Caco-2 (cell line): ENCODE measurements around the gene FZD4. TPM values are rescaled to one million over a fixed set of nuclear protein-coding genes. Genes with fewer than 3 reads are reported as not detected.

Source experiments
- BruUV-seq: library from RNA; stranded (reverse); fragments of 400-500 nt; replicated peaks from 2 replicates; lab custom pipeline; 2021; lab: Mats Ljungman, UMichigan
- CTCF ChIA-PET: fragments of 300-600 bp; sonication (Branson Sonifier 250); formaldehyde crosslinking; loops from one replicate; lab custom pipeline; 2022; ENCODE audit warnings: antibody characterized with exemption; lab: Charles Lee
- POLR2A ChIA-PET: fragments of 300-600 bp; sonication (Branson Sonifier 250); formaldehyde crosslinking; loops from one replicate; lab custom pipeline; 2022; ENCODE audit warnings: antibody characterized with exemption; lab: Charles Lee
- DNase-seq, 2 experiments: peaks; one replicate each; pipeline versions ENCODE4 v3.0.0 to v3.0.0-alpha.2; 2020 to 2022
- H3K27me3 ChIP-seq: replicated peaks from 2 replicates; pipeline ENCODE4 v1.6.0; 2011; ENCODE audit warnings: low read length; ENCODE audit not compliant: control insufficient read depth, insufficient read depth
- H3K36me3 ChIP-seq: 2 replicates; pipeline ENCODE4 v1.5.1; 2011; ENCODE audit warnings: low read length; ENCODE audit not compliant: control insufficient read depth, insufficient read depth
- H3K4me1 ChIP-seq: fragments of 250-450 bp; sonication (Bioruptor Pico); 2 replicates; pipeline ENCODE4 v1.5.1; 2020; ENCODE audit warnings: mild to moderate bottlenecking
- H3K4me3 ChIP-seq: 2 replicates; pipeline ENCODE4 v1.5.1; 2011; ENCODE audit warnings: low read depth, mild to moderate bottlenecking, control low read depth, low read length
- H3K9me3 ChIP-seq: fragments of 250-450 bp; sonication (Bioruptor Pico); 2 replicates; pipeline ENCODE4 v1.5.1; 2020; ENCODE audit warnings: mild to moderate bottlenecking, moderate library complexity
- H3K27ac Mint-ChIP-seq: one replicate; pipeline ENCODE4 v1.8.0; 2022; ENCODE audit warnings: mixed read lengths; ENCODE audit not compliant: unreplicated experiment
- H3K27me3 Mint-ChIP-seq: one replicate; pipeline ENCODE4 v1.8.0; 2022; ENCODE audit warnings: mixed read lengths; ENCODE audit not compliant: insufficient read depth, unreplicated experiment
- H3K36me3 Mint-ChIP-seq: one replicate; pipeline ENCODE4 v1.8.0; 2022; ENCODE audit warnings: mild to moderate bottlenecking, mixed read lengths; ENCODE audit not compliant: insufficient read depth, unreplicated experiment
- H3K4me1 Mint-ChIP-seq: one replicate; pipeline ENCODE4 v1.8.0; 2022; ENCODE audit warnings: low read depth, mixed read lengths; ENCODE audit not compliant: unreplicated experiment
- H3K4me3 Mint-ChIP-seq: one replicate; pipeline ENCODE4 v1.8.0; 2022; ENCODE audit warnings: mild to moderate bottlenecking, moderate library complexity, mixed read lengths; ENCODE audit not compliant: unreplicated experiment
- H3K9me3 Mint-ChIP-seq: one replicate; pipeline ENCODE4 v1.8.0; 2022; ENCODE audit warnings: mixed read lengths; ENCODE audit not compliant: unreplicated experiment
- CTCF ChIP-seq, 2 experiments: fragments of 200-600 bp in 1 of 2; IDR thresholded peaks; 1 replicate in 1 of 2; 2 replicates in 1 of 2; pipeline versions ENCODE4 v1.5.1 to v1.8.0; 2011 to 2022; ENCODE audit warnings: antibody characterized with exemption in 1 of 2, control low read depth in 1 of 2, inconsistent platforms in 1 of 2, low read depth in 1 of 2, low read length in 1 of 2, mild to moderate bottlenecking in 1 of 2, moderate library complexity in 1 of 2; ENCODE audit not compliant: insufficient read depth in 1 of 2, severe bottlenecking in 1 of 2, unreplicated experiment in 1 of 2
- intact Hi-C: fragments of 100-400 bp; cut with micrococcal nuclease; formaldehyde crosslinking; loops from one replicate; pipeline ENCODE4 v1.10.0; 2022; ENCODE audit not compliant: unreplicated experiment
- total RNA-seq: library from RNA; stranded (reverse); gene quantifications from 2 replicates; pipeline ENCODE4 v1.2.3, GENCODE V29; 2022

The FZD4 gene
- total RNA-seq, 1 experiment from 2014 or later: 78.4 TPM

- Histone ChIP-seq H3K4me1 (peaks cover 32% of the 10 kb centered on the region), H3K36me3 (no peaks in the 10 kb centered on the region), H3K27me3 (no peaks in the 10 kb centered on the region), H3K4me3 (no peak overlapping the region), H3K9me3 (no peaks in the 10 kb centered on the region)
- H3K27me3 Mint-ChIP-seq: no peaks in the 10 kb centered on the region
- DNase-seq: peak; percentile 60 to 77
- H3K4me1 Mint-ChIP-seq: peaks cover 30% of the 10 kb centered on the region
- no peak overlapping the region for H3K27ac Mint-ChIP-seq
- no TSS peak for BruUV-seq
- TF ChIP-seq CTCF (IDR thresholded peaks at IDR 0.05; ENCODE audit: insufficient read depth in 1 of 2, low read depth in 1 of 2, low read length in 1 of 2, severe bottlenecking in 1 of 2, unreplicated experiment in 1 of 2): peak; percentile 91 to 95
- no peak overlapping the region for H3K4me3 Mint-ChIP-seq
- CTCF ChIA-PET: interaction anchor here (3.3 kb wide), 1 partner anchor 49 kb away, joined by 13 read pairs; no protein-coding TSS in a partner anchor
- no peaks in the 10 kb centered on the region for H3K36me3 Mint-ChIP-seq
- POLR2A ChIA-PET: no interaction called here
- intact Hi-C loops: loop anchor here (1.0 to 5.0 kb wide), 7 partner anchors 25 to 559 kb away; no protein-coding TSS in a partner anchor
- no peaks in the 10 kb centered on the region for H3K9me3 Mint-ChIP-seq
These were observed 35.5 kb downstream of the FZD4 start for GRCh38 chr11:86919557-86920210.

- H3K27me3 ChIP-seq: no peaks in the 10 kb centered on the region
- no peaks in the 10 kb centered on the region for H3K36me3 Mint-ChIP-seq
- H3K36me3 ChIP-seq: no peaks in the 10 kb centered on the region
- H3K27me3 Mint-ChIP-seq: no peaks in the 10 kb centered on the region
- no peak for DNase-seq
- no peaks in the 10 kb centered on the region for H3K9me3 ChIP-seq
- ChIA-PET POLR2A (no interaction called here), CTCF (interaction anchor here (1.8 to 3.3 kb wide), 2 partner anchors 48 to 559 kb away, joined by 4 to 13 read pairs; no protein-coding TSS in a partner anchor)
- H3K4me1 ChIP-seq: peaks cover 26% of the 10 kb centered on the region
- H3K4me3 ChIP-seq: no peak overlapping the region
- peaks cover 24% of the 10 kb centered on the region for H3K4me1 Mint-ChIP-seq
- TF ChIP-seq CTCF (IDR thresholded peaks at IDR 0.05; ENCODE audit: insufficient read depth in 1 of 2, low read depth in 1 of 2, low read length in 1 of 2, severe bottlenecking in 1 of 2, unreplicated experiment in 1 of 2): no peak
- peaks cover 3% of the 10 kb centered on the region for H3K9me3 Mint-ChIP-seq
- no peak overlapping the region for H3K27ac Mint-ChIP-seq
- no TSS peak for BruUV-seq
- intact Hi-C loops: loop anchor here (1.0 to 2.0 kb wide), 6 partner anchors 25 to 558 kb away; no protein-coding TSS in a partner anchor
- no peak overlapping the region for H3K4me3 Mint-ChIP-seq
These were observed 36.2 kb downstream of the FZD4 start for GRCh38 chr11:86918973-86919372.

GRCh38 chr11:86918496-86918895 is 36.7 kb downstream of the FZD4 start:
- no peaks in the 10 kb centered on the region for H3K9me3 ChIP-seq
- H3K27ac Mint-ChIP-seq: no peak overlapping the region
- no peak overlapping the region for H3K4me3 ChIP-seq
- intact Hi-C loops: loop anchor here (2.0 kb wide), 1 partner anchor 558 kb away; no protein-coding TSS in a partner anchor
- H3K4me1 Mint-ChIP-seq: peaks cover 20% of the 10 kb centered on the region
- DNase-seq: no peak
- no peak for TF ChIP-seq CTCF (IDR thresholded peaks at IDR 0.05; ENCODE audit: insufficient read depth in 1 of 2, low read depth in 1 of 2, low read length in 1 of 2, severe bottlenecking in 1 of 2, unreplicated experiment in 1 of 2)
- no peaks in the 10 kb centered on the region for H3K27me3 Mint-ChIP-seq
- no peak overlapping the region for H3K4me3 Mint-ChIP-seq
- ChIA-PET POLR2A (interaction anchor here (0.6 kb wide), 1 partner anchor 32 kb away, joined by 3 read pairs; no protein-coding TSS in a partner anchor), CTCF (interaction anchor here (1.8 to 3.3 kb wide), 2 partner anchors 48 to 558 kb away, joined by 4 to 13 read pairs; no protein-coding TSS in a partner anchor)
- no TSS peak for BruUV-seq
- peaks cover 7% of the 10 kb centered on the region for H3K9me3 Mint-ChIP-seq
- peaks cover 22% of the 10 kb centered on the region for H3K4me1 ChIP-seq
- peaks cover 5% of the 10 kb centered on the region for H3K36me3 Mint-ChIP-seq
- H3K36me3 ChIP-seq: no peaks in the 10 kb centered on the region
- no peaks in the 10 kb centered on the region for H3K27me3 ChIP-seq
